Central memory CD4-positive, alpha-beta T cell (primary cell): ENCODE measurements around the gene UBE2S.
"Not testable (repeated sequence)": the region's sequence is repeated elsewhere in the genome, so short reads cannot be mapped to it uniquely, and the experiment has no call there.

Source experiments
- DNase-seq: peaks from one replicate; pipeline ENCODE4 v3.0.0; 2022

UBE2S gene

DNA sequence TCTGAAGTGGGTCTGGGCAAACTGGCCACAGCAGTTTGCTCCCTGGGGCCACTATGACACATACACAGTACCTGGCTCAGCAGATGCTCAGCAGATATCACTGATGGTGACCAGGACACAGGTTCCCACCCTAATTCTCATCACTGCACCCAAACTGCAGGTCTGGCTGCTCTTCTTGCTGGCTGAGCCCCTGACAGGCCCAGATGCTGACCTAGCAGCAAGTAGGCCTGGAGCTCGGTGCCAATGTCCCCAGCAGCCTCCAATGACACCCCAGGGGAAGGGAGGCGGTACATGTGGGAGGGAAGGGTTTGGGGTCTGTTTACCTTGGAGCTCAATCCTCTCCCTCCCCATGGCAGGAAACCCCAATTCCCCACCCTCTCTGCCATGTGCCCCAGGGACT, 5.1 kb downstream of the UBE2S start:
- no peak for DNase-seq

DNA sequence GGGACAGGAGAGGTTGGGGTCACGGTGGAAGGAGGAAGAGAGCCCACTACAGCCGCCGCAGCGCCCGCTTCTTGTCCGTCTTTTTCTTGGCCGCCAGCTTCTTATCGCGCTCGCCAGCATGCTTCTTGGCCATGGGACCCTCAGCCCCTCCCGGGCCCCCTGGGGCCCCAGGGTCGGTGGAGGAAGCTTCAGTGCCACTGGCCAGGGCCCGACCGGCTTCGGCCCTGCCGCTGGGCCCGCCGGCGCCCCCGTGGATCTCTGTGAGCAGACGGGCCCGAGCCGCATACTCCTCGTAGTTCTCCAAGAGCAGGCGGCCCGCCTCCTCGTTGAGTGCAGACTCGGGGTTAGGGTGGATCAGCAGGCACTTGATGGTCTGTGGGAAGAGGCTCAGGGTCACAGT, 6.2 kb downstream of the UBE2S start:
- not testable (repeated sequence) for DNase-seq

DNA sequence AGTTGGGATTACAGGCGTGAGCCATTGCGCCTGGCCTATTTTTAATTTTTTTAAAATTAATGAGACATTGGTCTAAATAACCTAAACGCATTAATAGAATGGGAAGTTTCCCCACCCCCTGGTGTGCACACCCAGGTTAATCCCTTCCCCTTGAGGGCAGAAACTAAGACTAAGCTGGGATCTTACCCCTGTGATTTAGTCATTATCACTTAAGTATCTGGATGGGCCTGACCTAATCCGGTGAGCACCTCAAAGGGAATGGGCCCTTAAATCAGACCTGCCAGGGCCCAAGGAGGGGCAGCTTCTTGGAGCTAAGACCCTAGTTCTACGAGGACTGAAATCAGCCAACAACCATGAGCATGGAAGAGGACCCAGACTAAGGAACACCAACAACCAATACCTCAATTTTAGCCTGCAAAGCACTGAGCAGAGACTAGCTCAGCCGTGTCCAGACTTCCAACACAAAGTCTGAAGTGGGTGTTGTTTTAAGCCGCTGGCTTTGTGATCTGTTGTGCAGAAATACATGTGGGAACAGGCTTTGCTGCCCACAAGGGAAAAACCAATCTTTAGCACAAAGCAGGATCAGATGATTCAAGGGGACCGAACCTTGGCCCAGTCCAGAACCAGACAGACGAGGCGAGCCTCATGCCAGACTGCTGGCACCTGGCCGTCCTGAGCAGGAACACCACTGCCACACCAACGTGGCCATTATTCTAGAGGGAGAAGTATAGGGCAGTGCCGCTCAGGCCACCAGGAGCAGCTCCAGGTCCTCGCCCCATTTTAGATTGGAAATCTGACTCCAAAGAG, 7.1 kb downstream of the UBE2S start:
- no peak for DNase-seq

DNA sequence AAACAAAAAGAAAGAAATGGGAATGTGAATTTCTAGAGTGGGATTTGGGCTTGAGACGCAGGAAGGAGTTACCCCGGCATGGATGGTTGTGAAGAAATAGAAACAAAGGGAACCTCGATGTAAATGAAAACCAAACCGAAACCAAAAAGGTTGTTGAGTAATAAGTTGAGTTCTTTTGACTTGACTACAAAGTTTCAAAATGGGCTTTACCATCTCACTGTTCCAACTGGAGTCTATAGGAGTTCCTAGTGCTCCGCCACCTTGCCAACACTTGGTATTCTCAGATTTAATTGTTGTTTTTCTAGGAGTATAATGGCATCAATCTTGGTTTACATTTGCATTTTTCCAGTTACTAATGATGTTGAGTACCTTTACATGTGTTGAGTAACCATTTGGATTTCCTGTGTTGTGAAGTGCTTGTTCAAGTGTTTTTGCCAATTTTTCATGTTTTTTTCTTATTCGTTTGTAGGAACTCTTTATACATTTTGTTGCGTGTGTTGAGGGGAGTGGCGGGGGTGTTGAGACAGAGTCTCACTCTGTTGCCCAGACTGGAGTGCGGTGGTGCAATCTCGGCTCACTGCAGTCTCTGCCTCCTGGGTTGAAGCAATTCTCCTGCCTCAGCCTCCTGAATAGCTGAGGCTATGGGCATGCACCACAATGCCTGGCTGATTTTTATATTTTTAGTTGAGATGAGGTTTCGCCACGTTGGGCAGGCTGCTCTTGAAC, 9.2 kb downstream of the UBE2S start:
- no peak for DNase-seq

GRCh38 chr19:55392820-55393761, 14.5 kb downstream of the UBE2S start:
- DNase-seq, result no peak

DNA sequence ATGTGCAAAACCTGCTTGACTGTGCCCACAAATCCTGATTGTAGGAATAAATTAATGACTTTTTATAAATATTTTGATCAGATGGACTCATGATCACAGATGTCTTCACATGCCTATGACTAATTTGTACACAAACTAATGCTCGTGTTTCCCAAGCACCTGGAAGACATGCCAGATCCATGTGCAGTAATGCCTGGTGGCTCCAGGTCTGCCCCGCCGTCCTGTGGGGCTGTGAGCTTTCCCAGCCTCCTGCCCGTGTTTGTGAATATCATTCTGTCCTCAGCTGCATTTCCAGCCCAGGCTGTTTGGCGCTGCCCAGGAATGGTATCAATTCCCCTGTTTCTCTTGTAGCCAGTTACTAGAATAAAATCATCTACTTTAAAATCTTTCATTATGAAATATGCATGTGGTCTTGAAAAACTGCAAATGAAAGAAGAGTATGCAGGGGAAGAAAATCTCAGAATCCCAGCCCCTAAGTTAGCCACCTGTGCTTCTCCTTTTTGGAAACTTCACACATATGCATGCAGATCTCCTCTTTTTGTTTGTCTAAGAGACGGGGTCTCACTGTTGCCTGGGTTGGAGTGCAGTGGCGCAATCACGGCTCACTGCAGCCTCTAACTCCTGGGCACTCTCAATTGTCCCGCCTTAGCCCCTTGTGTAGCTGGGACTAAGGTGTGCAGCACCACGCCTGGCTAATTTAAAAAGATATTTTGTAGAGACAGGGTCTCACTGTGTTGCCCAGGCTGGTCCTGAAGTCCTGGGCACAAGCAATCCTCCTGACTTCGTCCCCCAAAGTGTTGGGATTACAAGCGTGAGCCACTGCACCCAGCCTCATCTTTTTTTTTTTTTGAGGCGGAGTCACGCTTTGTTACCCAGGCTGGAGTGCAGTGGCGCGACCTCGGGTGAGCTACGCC, 15.6 kb downstream of the UBE2S start:
- DNase-seq, result no peak

- DNase-seq, result no peak
These were observed 16.4 kb downstream of the UBE2S start for GRCh38 chr19:55391191-55391670.

GRCh38 chr19:55390461-55390880, 17.1 kb downstream of the UBE2S start:
- DNase-seq, result no peak

DNA sequence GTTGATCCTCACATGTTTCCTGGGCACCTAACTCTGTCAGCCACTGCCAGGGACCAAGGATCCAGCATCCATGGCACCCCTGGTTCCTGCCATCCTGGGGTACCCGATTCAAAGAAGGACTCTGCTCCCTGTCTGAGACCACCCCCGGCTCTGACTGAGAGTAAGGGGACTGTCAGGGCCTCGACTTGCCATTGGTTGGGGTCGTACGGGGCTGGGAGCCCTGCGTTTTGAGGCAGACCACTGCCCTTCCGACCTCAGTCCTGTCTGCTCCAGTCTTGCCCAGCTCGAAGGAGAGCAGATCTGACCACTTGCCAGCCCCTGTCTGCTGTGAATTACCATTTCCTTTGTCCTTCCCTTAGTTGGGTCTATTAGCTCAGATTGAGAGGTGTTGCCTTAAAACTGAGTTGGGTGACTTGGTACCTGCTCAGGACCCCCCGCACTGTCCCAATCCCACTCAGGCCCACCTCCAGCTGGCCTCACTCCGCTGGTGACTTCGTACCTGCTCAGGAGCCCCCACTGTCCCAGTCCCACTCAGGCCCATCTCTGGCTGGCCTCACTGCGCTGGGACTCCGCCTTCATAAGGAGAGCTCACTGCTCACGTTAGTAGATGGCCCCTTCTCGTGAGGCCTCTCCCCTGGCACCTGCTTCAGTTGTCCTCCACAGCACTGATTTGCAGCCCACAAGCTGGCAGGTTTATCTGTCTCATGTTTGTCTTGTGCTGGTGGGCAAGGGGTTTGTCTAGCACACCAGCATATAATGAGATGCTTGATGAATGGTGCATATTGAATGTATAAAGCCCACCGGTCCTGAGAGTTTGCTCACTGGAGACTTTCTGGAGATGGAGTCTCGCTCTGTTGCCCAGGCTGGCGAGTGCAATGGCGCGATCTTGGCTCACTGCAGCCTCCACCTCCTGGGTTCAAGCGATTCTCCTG, 17.9 kb downstream of the UBE2S start:
- DNase-seq, result no peak

DNA sequence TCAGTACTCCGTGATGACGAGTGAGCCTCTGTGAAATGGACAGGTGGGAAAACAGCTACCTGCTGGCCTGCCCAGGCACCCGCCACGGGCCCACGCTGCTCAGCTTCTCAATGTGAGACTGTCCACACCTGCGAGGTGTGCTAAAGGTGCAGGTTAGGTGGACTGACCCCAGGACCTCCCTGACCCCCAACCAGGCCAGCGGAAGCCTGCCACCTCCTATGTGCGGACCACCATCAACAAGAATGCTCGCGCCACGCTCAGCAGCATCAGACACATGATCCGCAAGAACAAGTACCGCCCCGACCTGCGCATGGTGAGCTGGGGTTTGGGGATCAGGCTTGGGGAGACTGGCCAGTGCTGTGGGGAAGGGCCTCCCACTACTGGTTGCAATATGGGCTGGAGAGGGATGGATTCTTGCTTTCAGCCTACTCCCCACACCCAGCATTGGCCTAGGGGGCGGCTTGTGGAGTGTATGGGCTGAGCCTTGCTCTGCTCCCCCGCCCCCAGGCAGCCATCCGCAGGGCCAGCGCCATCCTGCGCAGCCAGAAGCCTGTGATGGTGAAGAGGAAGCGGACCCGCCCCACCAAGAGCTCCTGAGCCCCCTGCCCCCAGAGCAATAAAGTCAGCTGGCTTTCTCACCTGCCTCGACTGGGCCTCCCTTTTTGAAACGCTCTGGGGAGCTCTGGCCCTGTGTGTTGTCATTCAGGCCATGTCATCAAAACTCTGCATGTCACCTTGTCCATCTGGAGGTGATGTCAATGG, 19.7 kb downstream of the UBE2S start:
- DNase-seq, result no peak

DNA sequence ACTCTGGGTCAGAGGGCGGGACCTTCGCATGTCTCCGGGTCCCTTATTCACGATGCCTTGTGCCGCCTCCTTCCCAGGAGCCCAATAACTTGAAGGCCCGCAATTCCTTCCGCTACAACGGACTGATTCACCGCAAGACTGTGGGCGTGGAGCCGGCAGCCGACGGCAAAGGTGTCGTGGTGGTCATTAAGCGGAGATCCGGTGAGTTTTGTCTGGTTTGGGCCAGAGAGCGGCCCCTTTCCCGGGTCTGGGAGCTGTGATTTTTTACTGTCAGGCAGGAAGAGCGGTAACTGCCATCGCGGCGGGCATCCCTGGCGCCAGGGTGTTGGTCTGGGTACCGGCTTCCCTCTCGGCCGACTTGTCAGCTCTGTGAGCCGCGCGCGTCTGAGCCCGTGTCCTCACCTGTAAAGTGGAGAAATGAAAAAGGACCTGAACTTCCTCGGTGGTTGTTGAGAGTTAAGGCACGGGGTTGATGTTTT, 21.1 kb downstream of the UBE2S start:
- DNase-seq, result no peak

DNA sequence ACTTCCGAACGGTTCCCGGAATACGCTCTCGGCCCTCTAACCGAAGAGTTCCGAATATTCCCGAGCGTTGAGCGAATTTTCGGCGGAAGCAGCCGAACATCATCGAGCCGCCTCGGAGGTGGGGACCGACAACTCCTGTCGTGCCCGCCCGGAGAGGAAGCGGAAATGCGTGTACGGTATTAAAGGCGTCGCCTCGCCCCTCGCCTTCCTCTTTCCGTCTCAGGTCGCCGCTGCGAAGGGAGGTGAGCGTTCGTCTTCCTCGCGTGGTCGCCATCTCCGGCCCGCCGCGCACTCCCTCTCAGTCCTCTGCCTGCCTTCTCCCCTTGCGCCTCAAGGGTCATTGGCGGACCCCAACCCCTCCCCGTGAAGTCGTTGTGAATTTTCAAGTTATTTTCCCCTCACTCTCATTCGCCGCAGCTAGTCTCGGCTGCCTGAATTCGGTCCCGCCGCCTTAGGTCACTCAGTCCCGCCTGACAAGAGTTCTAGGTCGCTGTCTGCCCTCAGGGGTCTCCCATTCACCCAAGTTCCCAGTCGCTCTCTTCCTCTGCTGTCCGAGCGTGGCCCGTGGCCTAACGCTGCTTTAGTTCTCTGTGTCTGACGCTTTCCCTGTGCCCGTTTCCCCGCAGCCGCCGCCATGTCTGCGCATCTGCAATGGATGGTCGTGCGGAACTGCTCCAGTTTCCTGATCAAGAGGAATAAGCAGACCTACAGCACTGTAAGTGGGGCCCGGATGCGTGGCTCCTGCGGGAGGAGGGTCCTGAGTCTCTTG, 21.7 kb downstream of the UBE2S start, which contains the start of gene RPL28:
TSS of gene RPL28 (plus strand) at position 209 of the 769 bp plus-strand sequence. CDS start at position 635, 426 bp downstream.
- DNase-seq, result peak; percentile 99

- DNase-seq, result peak; percentile 96
These were observed 22.5 kb downstream of the UBE2S start for GRCh38 chr19:55384920-55385723.

DNA sequence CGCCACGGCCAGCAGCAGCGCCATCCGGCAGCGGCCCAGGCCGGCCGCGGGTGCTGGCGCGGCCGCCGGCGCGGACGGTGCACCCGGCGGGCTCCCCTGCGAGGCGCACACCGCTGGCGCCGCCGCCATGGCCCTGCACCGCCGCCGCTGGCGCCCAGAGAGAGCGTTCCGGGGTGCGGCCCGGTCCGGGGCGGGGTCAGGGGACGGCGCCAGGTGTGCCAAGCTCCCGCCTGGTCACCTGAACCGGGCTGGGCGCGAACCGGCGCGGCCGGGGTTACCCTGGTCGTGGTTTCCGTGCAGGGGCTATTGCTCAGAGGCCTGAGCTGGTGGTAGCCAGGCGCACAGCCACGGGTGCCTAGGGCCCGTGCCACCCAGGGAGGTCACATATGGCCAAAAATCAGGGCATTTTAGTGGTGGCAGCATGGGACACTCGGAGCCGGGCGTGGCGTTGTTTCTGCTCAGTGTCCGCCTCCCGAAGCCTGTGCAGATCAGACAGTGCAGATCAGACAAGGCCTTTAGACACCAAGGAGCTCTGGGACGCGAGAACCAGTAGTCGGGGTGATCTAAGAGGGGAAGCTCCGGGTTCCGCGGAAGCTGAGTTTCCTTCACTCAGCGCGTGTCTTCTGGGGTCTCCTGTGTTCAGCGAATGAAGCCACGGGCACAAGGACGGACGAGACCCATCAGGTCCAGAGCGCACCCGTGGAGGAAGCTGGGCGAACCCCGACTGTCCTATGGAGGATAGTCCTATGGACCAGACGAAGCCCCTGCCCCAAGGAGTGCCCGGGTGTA, 23.3 kb downstream of the UBE2S start, which contains the start of gene TMEM238:
TSS of gene TMEM238 (minus strand) at position 162 of the 789 bp plus-strand sequence. CDS start at position 129, 33 bp downstream.
- peak; percentile 33 for DNase-seq

GRCh38 chr19:55383279-55384130, 24.1 kb downstream of the UBE2S start:
- peak; percentile 34 for DNase-seq
